GDM1 (cell line): ENCODE data around the gene ATG16L1.

Source experiments
- DNase-seq: peaks from one replicate; lab custom pipeline; 2025; lab: John Stamatoyannopoulos, UW

Gene ATG16L1

DNA sequence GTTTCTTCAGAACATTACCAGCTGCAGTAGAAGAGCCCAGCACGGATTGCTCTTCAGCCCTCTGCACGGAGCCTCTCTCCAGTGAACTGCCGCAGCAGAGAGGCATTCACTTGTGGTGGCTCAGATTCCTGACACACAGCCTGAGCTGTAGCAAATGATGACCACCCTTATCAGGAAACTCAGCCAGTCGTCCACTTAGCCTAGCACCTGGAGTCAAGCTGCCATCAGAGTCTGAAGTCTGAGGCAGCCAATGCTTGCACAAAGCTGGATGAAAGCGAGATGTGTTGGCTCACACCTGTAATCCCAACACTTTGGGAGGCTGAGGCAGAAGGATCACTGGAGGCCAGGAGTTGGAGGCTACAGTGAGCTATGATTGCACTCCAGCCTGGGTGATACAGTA lies 44.4 kb downstream of the ATG16L1 start:
- DNase-seq: no peak

DNA sequence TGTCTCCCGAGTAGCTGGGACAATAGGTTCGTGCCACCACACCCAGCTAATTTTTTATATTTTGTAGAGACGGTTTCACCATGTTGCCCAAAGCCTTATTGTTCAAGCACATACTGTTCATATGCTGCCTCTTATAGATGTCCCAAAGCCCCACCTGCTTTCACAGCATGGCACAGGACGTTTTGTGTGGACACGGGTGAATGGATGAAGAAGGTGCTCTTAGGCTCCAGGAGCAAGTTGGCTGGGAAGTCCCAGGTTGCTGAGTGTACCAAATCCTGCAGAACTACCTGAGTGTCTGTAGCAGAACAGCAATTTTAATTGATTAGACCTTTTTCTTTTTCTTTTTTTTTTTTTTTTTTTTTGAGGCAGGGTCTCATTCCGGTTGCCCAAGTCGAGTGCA lies 45.6 kb downstream of the ATG16L1 start:
- no peak for DNase-seq

DNA sequence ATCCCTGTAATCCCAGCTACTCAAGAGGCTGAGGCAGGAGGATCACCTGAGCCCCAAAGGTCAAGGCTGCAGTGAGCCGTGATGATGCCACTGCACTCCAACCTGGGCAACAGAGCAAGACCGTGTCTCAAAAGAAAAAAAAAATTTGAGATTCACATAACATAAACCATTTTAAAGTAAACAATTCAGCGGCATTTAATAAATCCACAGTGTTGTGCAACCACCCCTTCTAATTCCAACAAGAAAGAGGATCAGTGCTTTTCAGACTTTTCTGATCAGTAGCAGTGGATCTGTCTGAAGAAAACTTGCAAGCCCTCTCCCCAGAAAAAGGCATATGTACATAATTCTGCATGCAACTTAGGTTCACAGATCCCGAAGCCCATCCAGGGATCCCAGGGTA lies 48.9 kb downstream of the ATG16L1 start:
- no peak for DNase-seq

DNA sequence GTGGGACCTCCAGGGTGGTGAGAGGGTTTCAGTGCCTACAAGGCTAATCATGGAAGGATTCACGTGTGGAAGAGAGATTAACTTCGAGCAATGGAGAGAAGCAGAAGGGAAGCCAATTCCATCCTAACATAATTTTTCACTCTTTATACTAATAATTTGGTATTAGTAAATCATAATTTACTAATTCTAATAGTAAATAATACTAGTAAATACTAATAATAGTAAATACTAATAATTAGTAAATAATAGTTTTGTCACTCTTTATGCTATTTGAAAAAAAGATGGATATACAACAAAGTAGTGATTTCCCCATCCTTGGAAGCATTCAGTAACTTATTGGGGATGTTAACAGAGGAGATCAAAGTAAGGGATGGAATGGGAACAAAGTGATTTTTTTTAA lies 49.8 kb downstream of the ATG16L1 start:
- DNase-seq: no peak

DNA sequence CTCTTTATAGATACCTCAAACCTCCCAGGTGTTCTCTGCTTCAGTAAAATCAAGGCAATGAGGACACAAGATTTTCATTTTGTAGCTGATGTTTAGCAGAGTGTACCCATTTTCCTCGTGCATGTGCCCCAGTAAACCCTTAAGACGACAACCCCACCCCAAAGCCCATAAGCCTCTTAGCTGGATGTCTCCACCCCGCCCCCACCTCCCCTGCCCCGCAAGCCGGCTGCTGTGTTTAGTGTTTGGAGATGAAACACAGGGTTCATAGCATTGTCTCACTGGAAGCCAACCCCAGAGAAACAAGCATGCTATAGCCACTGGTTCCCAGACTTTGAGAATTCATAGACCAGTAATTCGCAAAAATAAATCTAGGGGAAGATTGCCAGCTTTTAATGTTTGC lies 50.3 kb downstream of the ATG16L1 start:
- DNase-seq: no peak

DNA sequence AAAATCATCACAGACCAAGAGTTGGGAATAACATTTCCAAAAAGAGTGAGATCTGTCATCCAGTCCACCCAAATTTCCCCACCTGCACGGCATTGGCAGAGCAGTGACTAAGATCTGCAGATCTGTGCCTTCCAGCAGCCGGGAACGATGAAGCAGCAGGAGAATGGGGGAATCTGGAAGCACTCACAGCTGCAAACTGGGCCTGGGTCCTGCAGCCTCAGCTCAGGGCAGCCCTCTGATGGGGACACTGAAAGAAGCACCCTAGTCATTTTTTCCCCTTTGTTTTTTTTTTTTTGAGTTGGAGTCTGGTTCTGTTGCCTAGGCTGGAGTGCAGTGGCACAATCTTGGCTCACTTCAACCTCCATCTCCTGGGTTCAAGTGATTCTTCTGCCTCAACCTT lies 51.8 kb downstream of the ATG16L1 start:
- DNase-seq: no peak

DNA sequence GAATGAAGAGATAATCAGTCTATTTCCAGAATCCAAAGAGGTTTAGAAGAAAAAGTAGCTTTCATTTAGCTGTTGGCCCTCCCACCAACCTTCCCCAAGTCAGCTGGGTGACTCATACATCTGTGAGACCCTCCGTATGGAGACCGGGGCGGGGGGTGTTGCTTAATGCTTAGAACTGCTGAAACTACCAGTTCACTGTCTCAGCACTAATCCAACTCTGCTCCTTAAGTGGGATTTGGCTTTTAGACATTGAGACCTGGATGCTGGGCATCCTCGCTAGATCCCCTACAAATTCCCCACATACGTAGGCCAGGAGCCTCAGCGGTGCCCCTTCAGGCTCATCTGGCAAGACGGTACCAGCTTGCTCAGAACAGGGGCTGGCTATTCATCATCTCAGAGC lies 56.1 kb downstream of the ATG16L1 start, which contains the start of gene SAG:
Gene SAG (plus strand): TSS at position 252 of the 400 bp plus-strand sequence. CDS start 1,374 bp downstream, outside the sequence.
- DNase-seq: no peak

DNA sequence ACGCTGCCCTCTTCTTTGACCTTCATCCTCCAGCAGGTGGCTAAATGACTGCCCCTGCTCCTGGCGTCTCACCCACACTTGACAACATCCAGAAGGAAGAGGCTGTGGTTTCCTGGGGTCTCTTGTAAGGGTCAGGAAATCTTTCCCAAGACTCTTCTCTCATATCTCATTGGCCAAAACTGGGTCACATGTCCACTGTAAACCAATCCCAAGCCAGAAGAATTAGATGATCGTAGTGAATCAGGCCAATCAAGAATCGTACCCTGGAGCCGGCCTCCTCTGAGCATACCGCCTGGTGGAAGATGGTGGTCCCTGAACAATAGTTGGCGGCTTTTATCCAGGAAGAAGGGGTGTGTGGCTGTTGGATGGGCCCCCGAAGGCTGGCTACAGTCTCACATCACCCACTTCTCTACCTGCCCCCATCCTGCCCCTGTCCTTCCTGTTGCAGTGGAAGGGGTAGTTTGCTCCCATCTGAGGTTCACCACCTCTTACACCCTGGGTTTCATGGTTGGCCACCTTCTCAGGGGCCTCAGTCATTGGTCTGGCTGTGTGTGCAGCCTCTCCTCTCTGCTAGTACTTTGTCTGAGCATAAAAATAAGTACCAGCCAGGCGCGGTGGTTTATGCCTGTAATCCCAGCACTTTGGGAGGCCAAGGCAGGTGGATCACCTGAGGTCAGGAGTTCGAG lies 59.9 kb downstream of the ATG16L1 start:
- DNase-seq: no peak

DNA sequence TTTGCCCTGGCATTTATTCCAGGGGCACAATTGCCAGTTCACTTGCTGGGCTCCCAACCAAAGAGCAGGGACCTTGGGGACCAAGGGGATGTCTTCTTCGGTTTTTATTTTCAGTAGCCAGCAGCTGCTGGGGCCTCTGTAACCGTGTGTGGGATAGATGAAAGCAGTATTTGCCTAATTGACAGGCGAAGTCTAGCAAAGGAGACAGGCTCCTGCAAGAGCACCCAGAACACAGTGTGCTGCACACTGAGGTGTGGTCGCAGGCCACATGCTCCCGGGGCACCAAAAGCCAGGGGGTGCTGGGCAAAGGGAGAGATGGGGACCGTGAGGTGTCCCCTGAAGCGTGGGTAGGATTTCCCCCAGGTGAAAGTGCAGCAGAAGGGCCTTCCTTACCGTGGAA lies 61.4 kb downstream of the ATG16L1 start:
- no peak for DNase-seq

DNA sequence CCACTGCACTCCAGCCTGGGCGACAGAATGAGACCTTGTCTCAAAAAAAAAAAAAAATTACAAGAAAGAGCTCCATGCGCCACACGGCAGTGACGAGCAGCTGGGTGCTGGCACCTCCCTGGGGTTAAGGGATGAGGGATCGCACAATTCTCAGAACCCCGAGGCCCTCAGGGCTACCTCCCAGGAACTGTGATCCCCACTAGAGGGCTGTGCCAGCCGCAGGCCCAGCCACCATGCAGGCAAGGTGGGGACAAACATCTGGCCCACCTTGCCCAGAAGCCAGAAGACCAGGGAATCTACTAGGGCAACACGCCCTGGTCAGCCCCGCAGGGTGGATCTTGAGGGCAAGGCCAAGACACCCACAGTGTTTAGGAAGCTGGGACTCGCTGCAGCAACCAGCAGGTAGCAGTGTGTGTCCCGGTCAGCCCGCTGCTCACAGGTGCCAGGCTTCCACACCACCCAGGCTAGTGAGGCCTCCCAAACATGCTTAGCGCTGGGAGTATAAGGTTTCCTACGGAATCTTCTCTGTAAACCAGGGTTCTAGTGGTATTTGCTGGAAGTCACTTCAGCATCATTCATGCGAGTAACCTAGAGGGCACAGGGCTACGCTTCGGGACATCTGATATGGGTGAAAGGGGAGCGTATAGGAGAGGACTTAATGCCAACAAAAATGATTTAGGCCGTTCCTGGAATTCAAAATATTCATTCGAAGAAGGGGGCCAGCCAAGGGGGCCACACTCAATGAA lies 62.9 kb downstream of the ATG16L1 start:
- no peak for DNase-seq

DNA sequence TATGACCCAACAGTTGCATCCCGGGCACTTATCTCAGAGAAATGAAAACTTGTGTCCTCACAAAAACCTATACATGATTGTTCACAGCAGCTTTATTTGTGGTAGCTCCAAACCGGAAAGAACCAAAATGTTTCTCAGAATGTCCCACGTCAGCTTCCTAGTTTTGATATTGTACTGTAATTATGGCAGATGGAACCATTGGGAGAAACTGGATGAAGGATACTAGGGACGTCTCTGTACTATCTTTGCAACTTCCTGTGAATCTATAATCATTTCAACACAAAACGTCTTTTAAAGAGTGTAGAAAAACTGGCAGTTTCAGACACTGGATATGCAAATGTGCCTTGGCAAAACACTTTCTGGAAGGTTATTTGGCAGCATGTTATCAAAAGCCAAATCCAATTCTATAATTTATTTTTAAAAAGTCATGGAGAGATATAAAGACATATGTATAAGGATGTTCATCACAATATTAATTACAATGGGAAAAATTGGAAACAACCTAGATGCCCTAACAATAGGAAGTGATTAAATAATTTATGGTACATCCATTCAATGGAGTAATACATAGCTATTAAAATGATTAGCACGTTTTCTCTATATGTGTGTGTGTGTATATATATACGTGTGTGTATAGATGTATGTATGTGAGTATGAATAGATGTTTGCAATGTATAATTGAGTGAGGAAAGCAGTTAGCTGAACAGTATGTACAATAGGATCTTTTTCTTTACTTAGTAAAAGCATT lies 65.9 kb downstream of the ATG16L1 start:
- no peak for DNase-seq

DNA sequence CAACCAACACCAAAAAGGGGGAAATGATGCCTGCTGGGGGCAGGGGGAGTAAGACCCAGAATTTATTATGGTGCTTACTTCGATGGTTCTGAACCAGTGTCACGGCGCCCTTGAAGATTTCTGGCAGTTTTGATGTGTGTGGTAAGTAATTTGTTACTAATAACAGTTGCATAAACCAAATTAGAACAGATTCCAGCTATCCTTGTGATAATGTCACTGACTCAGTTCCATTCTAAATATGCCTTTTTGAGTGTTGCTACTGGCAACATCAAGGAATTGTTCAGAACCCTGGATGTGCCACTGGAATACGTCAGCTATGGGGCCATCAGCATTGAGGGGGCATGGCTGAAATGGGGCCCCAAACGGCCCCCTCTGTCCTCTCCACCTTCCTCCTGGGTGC lies 67.8 kb downstream of the ATG16L1 start:
- no peak for DNase-seq

DNA sequence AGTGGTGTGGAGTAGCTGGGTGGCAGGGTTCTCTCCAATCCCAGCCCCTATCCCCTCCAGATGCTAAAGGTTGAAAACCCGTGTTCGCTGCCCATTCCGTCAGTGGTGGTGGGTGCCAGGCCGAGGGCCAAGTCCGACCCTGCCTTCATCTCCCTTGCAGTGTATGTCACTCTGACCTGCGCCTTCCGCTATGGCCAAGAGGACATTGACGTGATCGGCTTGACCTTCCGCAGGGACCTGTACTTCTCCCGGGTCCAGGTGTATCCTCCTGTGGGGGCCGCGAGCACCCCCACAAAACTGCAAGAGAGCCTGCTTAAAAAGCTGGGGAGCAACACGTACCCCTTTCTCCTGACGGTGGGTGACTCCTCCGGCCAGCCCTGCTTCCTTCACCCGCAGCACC lies 69.0 kb downstream of the ATG16L1 start:
- no peak for DNase-seq

DNA sequence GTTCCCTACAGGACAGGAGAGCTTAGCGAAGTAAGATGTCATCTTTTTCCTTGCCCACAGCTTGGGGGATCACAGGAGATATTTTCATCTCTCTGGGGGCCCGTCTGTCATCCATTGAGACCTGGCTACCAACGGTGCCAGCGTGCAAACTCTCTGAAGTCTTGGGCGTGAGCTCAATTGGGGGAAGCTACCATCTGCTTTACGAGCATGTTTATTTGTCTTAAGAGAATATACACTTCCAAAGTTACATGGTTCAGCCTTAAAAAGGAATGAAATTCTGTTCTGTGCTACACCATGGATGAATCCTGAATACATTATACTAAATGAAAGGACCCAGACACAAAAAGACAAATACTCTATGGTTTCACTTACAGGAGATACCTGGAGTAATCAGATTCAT lies 69.7 kb downstream of the ATG16L1 start:
- no peak for DNase-seq

DNA sequence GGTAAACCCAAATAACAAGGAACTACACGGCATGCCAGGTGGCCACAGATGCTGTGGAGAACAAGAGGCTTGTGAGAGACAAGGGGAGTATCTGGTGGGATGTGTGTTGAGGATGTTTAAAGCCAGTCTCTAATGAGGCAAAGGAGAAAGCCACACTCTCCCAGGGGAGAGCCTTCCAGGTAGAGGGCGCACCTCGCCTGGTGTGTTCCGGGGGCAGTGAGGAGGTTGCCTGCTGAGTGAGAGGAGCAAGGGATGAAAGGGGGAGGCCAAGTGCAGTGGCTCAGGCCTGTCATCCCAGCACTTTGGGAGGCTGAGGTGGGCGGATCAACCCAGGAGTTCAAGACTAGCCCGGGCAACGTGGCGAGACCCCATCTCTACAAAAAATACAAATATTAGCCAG lies 72.4 kb downstream of the ATG16L1 start:
- DNase-seq: no peak

DNA sequence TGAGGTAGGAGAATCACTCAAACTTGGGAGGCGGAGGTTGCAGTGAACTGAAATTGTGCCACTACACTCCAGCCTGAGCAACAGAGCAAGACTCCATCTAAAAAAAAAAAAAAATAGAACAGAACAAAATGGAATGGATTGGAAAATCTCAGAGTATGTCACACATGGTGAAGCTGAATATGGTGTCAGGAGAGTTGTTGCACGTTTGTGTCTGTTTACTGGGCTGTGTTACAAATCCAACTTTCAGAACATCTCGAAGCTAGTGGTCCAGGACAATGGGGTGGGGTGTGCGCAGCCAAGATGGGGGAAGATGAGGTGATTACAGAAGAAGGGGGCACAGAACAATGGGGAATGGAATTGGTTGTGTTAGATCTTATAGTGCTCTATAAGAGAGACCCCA lies 73.8 kb downstream of the ATG16L1 start:
- no peak for DNase-seq

DNA sequence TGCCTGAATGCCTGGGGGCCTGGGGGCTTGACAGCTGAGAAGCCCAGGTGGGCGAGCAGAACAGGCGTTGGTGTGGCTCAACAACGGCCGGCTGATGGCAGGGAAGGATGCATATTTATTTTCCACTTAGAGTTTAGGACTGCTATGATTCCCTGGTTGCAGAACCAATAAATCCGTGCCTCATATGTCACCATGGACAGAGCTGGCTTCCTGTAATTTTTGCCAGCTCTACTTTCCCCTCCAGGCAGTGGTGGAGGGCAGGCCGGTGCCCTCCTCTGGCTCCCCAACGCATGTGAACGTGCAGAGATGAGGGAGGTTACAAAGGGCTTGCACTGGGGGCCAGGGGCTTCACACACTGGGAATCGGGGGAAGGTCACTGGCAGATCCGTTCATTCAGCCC lies 74.3 kb downstream of the ATG16L1 start:
- no peak for DNase-seq

DNA sequence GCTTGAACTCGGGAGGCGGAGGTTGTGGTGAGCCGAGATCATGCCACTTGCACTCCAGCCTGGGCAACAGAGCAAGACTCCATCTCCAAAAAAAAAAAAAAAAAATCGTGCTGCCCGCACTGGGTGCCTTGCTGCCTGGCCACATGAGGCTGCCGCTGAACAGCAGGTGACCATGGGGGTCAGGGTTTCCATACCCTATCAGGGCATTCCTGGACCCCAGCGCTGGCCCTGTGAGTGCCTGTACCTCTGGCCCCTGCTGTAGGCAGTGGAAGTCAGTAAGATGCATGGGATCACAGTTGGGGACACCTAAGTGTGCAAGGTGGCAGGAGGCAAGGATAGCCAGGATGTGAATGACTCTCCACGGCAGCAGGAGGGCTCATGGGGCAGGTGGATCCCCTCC lies 75.0 kb downstream of the ATG16L1 start:
- DNase-seq: no peak

DNA sequence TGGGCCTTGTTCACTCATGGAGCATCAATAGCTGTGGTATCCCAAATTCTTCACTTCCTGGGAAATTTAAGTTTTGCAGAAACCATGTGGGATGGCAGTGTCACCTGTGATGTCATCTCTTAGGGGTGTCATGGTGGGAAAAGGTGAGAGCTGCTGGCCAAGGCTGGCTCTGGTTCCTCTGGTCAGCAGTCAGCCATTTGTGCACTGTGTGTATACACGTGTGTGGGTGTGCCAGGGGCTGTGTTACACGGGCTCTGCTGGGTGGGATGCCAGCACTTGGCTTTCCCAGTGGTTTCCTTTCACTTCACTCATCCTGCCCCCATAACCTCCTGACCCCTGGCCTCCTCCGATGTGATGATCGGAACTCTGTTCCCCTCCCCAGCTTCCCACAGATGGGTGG lies 77.4 kb downstream of the ATG16L1 start:
- DNase-seq: no peak

DNA sequence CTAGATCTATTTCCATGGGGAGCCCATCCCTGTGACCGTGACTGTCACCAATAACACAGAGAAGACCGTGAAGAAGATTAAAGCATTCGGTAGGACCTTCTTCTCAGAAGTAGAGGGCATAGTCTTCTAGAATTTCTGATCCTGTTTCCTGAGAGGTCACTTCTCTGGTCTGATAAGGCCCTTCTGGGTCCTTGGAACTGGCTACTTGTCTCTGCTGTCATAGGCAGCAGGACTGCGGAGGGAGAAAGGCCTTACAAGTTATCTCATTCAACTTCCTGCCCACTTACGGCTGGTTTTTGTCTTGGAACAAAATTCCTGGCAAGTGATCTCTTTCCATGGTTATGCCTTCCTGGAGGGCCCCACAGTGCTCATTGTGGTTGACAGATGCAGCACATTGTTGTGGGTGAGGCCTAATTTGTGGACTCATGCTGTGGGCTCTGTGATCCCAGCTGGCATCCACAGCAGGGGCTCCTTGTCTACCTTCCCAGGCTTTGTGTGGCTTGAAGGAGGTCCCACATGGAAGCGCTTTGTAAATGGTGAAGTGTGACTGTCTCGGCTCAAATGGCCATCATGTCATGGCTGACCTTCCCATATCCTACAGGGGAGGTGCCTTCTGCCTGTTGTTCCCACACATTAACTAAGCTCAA lies 78.1 kb downstream of the ATG16L1 start:
- no peak for DNase-seq

DNA sequence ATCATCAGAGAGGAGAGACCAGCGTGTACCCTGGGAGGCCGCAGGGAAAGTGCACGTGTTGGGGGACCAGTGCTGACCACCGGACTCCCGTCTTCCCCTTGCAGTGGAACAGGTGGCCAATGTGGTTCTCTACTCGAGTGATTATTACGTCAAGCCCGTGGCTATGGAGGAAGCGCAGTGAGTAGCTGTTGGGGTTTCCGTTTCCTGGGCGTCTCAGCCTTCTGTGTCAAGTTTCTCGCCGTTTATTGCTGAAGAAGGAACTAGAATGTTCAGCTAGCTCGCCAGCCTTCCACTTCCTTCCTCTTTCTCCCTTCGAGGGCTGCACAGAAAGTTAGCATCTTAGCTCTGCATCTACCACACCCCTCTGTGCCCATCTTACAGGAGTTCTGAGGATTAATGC lies 80.1 kb downstream of the ATG16L1 start:
- peak; percentile 95 for DNase-seq

DNA sequence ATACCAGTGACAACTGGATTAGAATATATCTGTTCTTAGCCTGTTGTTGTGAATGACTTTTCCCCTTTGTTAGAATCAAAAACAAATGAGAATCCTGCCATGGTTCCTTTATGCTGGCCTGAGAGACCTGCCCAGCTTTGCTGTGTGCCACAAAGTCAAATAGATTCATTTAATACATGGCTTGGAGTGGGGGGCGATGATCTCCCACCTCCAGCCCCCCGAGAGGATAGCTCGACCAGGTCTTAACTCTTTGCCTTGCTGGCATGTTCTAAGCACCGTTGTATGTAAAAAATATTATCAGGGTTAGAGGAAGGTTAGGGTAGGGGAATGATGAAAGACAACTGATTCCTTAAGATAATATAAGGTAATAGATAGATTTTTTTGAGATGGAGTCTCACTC lies 80.7 kb downstream of the ATG16L1 start:
- no peak for DNase-seq

DNA sequence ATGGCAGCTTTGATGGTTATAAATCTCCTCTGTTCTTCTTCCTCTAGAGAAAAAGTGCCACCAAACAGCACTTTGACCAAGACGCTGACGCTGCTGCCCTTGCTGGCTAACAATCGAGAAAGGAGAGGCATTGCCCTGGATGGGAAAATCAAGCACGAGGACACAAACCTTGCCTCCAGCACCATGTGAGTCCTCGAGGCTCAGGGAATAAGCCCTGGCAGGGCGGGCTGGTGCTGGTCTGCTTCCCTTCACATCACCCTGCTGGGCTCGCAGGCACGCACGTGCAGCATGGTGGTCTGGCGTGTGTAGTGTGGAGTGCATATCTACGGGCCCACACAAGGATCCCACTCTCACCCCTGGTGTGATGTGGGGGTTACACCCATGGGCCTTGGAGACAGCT lies 83.4 kb downstream of the ATG16L1 start:
- DNase-seq: no peak
